Vagina (tissue), 2 donors: ENCODE results near the gene BEGAIN.

ENCODE experiments used
- POLR2A ChIP-seq, 2 donors: fragments of 450-650 bp; IDR thresholded peaks; one replicate each; pipeline ENCODE4 v1.6.1; 2017; ENCODE audit warnings: antibody characterized with exemption in 2 of 2, mild to moderate bottlenecking in 2 of 2, moderate library complexity in 2 of 2
- POLR2AphosphoS5 ChIP-seq, 2 donors: sonication (generic); formaldehyde crosslinking; IDR thresholded peaks; one replicate each; pipeline ENCODE4 v1.9.0; 2017; ENCODE audit warnings: antibody characterized with exemption in 2 of 2, mild to moderate bottlenecking in 2 of 2, low read depth in 1 of 2; ENCODE audit not compliant: insufficient read depth in 1 of 2
- TF ChIP-seq, protein P1 (sequence below), 3 experiments: fragments of 450-650 bp in 2 of 3; fragments of 200-600 bp in 1 of 3; sonication (generic) in 1 of 3; IDR thresholded peaks; one replicate each; pipeline ENCODE4 v1.5.1; 2017 to 2019; ENCODE audit warnings: antibody characterized with exemption in 3 of 3, mild to moderate bottlenecking in 2 of 3, moderate library complexity in 2 of 3

DNA sequence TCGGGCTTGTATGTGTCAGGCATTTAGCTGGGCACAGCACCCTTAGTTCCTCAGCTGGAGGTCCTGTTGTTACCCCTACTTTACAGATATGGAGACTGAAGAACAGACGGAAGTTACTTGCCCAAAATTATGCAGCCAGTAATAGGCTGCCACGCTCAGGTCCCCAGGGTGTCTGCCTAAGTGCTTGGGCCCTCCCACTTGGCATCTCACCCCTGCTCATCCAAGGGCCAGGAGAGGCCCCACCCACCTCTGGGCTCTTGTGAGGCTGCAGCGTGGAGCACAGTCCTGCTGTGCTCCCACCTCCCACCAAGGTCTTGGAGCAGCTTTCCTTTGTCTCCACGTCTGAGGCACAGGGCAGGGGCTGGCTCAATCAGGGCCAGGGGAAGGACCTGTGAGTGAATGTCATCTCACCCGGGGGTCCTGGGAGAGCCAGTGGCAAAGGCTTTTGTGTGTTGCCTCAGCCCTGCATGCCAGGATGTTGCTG is 64.6 kb downstream of the BEGAIN start:
- TF ChIP-seq POLR2AphosphoS5 (IDR thresholded peaks at IDR 0.05; ENCODE audit: insufficient read depth in 1 of 2, low read depth in 1 of 2) (no peak), POLR2A (IDR thresholded peaks at IDR 0.05) (no peak)
- TF ChIP-seq, protein P1, sequence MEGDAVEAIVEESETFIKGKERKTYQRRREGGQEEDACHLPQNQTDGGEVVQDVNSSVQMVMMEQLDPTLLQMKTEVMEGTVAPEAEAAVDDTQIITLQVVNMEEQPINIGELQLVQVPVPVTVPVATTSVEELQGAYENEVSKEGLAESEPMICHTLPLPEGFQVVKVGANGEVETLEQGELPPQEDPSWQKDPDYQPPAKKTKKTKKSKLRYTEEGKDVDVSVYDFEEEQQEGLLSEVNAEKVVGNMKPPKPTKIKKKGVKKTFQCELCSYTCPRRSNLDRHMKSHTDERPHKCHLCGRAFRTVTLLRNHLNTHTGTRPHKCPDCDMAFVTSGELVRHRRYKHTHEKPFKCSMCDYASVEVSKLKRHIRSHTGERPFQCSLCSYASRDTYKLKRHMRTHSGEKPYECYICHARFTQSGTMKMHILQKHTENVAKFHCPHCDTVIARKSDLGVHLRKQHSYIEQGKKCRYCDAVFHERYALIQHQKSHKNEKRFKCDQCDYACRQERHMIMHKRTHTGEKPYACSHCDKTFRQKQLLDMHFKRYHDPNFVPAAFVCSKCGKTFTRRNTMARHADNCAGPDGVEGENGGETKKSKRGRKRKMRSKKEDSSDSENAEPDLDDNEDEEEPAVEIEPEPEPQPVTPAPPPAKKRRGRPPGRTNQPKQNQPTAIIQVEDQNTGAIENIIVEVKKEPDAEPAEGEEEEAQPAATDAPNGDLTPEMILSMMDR (IDR thresholded peaks at IDR 0.05), result no peak
